OCI-LY7 (cell line): Measurements from ENCODE around the gene GGTLC1. TPM values are rescaled to one million over a fixed set of nuclear protein-coding genes. Genes with fewer than 3 reads are reported as not detected.
"Not testable (repeated sequence)": the region's sequence is repeated elsewhere in the genome, so short reads cannot be mapped to it uniquely, and the experiment has no call there.

Experiments
- BruUV-seq: library from RNA; stranded (reverse); fragments of 400-500 nt; replicated peaks from 2 replicates; lab custom pipeline; 2021; lab: Mats Ljungman, UMichigan
- CTCF ChIA-PET: fragments of 300-600 bp; sonication (Branson Sonifier 250); formaldehyde crosslinking; loops from one replicate; lab custom pipeline; 2022; ENCODE audit warnings: antibody characterized with exemption; ENCODE audit not compliant: unreplicated experiment; lab: Charles Lee
- POLR2A ChIA-PET: fragments of 300-600 bp; sonication (Branson Sonifier 250); formaldehyde crosslinking; loops from one replicate; lab custom pipeline; 2022; ENCODE audit warnings: antibody characterized with exemption; lab: Charles Lee
- DNase-seq: peaks from one replicate; pipeline ENCODE4 v3.0.0-alpha.2; 2015; ENCODE audit warnings: low spot score
- H2AFZ ChIP-seq: fragments of 200-600 bp; sonication (generic), shearing (Covaris generic); 2 replicates; pipeline ENCODE4 v1.6.1; 2014; ENCODE audit warnings: mild to moderate bottlenecking, antibody characterized with exemption, low read length, moderate library complexity
- H3K27ac ChIP-seq: fragments of 200-600 bp; sonication (generic); 2 replicates; pipeline ENCODE4 v1.5.1; 2014; ENCODE audit warnings: mixed run types, low read depth, mild to moderate bottlenecking, moderate library complexity, low read length, inconsistent platforms; ENCODE audit not compliant: poor library complexity, severe bottlenecking
- H3K36me3 ChIP-seq: fragments of 200-600 bp; sonication (generic); 2 replicates; pipeline ENCODE4 v1.6.1; 2014; ENCODE audit warnings: mild to moderate bottlenecking, antibody characterized with exemption, low read length, moderate library complexity, mixed read lengths; ENCODE audit not compliant: insufficient read depth
- H3K4me1 ChIP-seq: fragments of 200-600 bp; sonication (generic); 2 replicates; pipeline ENCODE4 v1.5.1; 2014; ENCODE audit warnings: mild to moderate bottlenecking, low read length; ENCODE audit not compliant: insufficient read depth, poor library complexity, severe bottlenecking
- H3K4me2 ChIP-seq: fragments of 200-600 bp; sonication (generic); 2 replicates; pipeline ENCODE4 v1.6.1; 2014; ENCODE audit warnings: mild to moderate bottlenecking, low read length
- H3K4me3 ChIP-seq: fragments of 200-600 bp; sonication (generic); 2 replicates; pipeline ENCODE4 v1.5.1; 2014; ENCODE audit warnings: mild to moderate bottlenecking, low read depth, low read length; ENCODE audit not compliant: poor library complexity, severe bottlenecking
- H3K79me2 ChIP-seq: fragments of 200-600 bp; sonication (generic); 2 replicates; pipeline ENCODE4 v1.6.1; 2016; ENCODE audit warnings: low read depth, mild to moderate bottlenecking, low read length, moderate library complexity, mixed read lengths; ENCODE audit not compliant: insufficient read depth
- H3K9me2 ChIP-seq: fragments of 200-600 bp; sonication (generic); 2 replicates; pipeline ENCODE4 v1.6.1; 2016; ENCODE audit warnings: mild to moderate bottlenecking, low read length, mixed read lengths; ENCODE audit not compliant: insufficient read depth
- H3K9me3 ChIP-seq: fragments of 200-600 bp; sonication (generic); 2 replicates; pipeline ENCODE4 v1.6.1; 2014; ENCODE audit warnings: mild to moderate bottlenecking, mixed run types, low read length, mixed read lengths
- H4K20me1 ChIP-seq: fragments of 200-600 bp; sonication (generic); 2 replicates; pipeline ENCODE4 v1.6.1; 2014; ENCODE audit warnings: mild to moderate bottlenecking, antibody characterized with exemption, low read length, moderate library complexity, mixed read lengths; ENCODE audit not compliant: insufficient read depth
- CTCF ChIP-seq: fragments of 200-600 bp; sonication (generic); conservative IDR thresholded peaks from 2 replicates; pipeline ENCODE4 v1.5.1; 2014; ENCODE audit warnings: mild to moderate bottlenecking, antibody characterized with exemption, low read length, moderate library complexity, mixed read lengths
- intact Hi-C: fragments of 100-400 bp; cut with micrococcal nuclease; formaldehyde crosslinking; loops from one replicate; pipeline ENCODE4 v1.10.0; 2022; ENCODE audit not compliant: unreplicated experiment
- total RNA-seq, 2 experiments: library from RNA; depleted of rRNA in 1 of 2; stranded (reverse); fragments of >200 nt in 1 of 2; shearing (Covaris generic) in 1 of 2; gene quantifications; 2 replicates each; pipeline ENCODE4 v1.2.3, GENCODE V29; 2014 to 2022

Gene GGTLC1
- total RNA-seq, 2 experiments from 2014 or later, result not detected

- BruUV-seq, H2AFZ ChIP-seq, H3K9me2 ChIP-seq, H3K4me1 ChIP-seq, CTCF ChIA-PET, H4K20me1 ChIP-seq, H3K4me2 ChIP-seq, DNase-seq, H3K27ac ChIP-seq, H3K4me3 ChIP-seq, H3K9me3 ChIP-seq, H3K79me2 ChIP-seq, H3K36me3 ChIP-seq, POLR2A ChIA-PET: not testable (repeated sequence)
- 0 out of 2 replicates have a peak, but pooled peaks have one; percentile 29 for TF ChIP-seq CTCF
- intact Hi-C loops, result loop anchor here (2.0 kb wide), 1 partner anchor 48 kb away; no protein-coding TSS in a partner anchor
Observed at GRCh38 chr20:23985066-23985789, 3.4 kb downstream of the GGTLC1 start.

- H3K9me3 ChIP-seq, H3K79me2 ChIP-seq, BruUV-seq, H4K20me1 ChIP-seq, H3K27ac ChIP-seq, H3K36me3 ChIP-seq, POLR2A ChIA-PET, H2AFZ ChIP-seq, H3K4me1 ChIP-seq, CTCF ChIA-PET, DNase-seq, H3K4me3 ChIP-seq, H3K9me2 ChIP-seq, H3K4me2 ChIP-seq: not testable (repeated sequence)
- peak; percentile 32; the same call in 1 of the 2 replicates for TF ChIP-seq CTCF
- intact Hi-C loops, result loop anchor here (2.0 kb wide), 1 partner anchor 48 kb away; no protein-coding TSS in a partner anchor
Observed at GRCh38 chr20:23984476-23985023, 4.0 kb downstream of the GGTLC1 start.

GRCh38 chr20:23982112-23983018 lies 6.2 kb downstream of the GGTLC1 start:
- intact Hi-C loops, H3K36me3 ChIP-seq, H3K9me3 ChIP-seq, BruUV-seq, H3K27ac ChIP-seq, H3K4me2 ChIP-seq, H3K4me1 ChIP-seq, H3K9me2 ChIP-seq, H3K79me2 ChIP-seq, POLR2A ChIA-PET, CTCF ChIA-PET, DNase-seq, H2AFZ ChIP-seq, H3K4me3 ChIP-seq, H4K20me1 ChIP-seq: not testable (repeated sequence)

GRCh38 chr20:23981526-23981925 lies 7.1 kb downstream of the GGTLC1 start:
- intact Hi-C loops, POLR2A ChIA-PET: not testable (repeated sequence)

GRCh38 chr20:23981014-23981413 lies 7.6 kb downstream of the GGTLC1 start:
- H4K20me1 ChIP-seq, H2AFZ ChIP-seq, POLR2A ChIA-PET, H3K9me2 ChIP-seq, DNase-seq, H3K27ac ChIP-seq, H3K79me2 ChIP-seq, H3K4me2 ChIP-seq, intact Hi-C loops, BruUV-seq, H3K4me3 ChIP-seq, H3K4me1 ChIP-seq, H3K9me3 ChIP-seq, H3K36me3 ChIP-seq, CTCF ChIA-PET: not testable (repeated sequence)

More at GRCh38 chr20:23981526-23981925, 7.1 kb downstream of the GGTLC1 start:
- CTCF ChIA-PET, H4K20me1 ChIP-seq, H3K79me2 ChIP-seq, H3K9me3 ChIP-seq, DNase-seq, H3K4me2 ChIP-seq, H3K36me3 ChIP-seq, H3K4me3 ChIP-seq, H3K27ac ChIP-seq, H2AFZ ChIP-seq, H3K9me2 ChIP-seq, BruUV-seq, H3K4me1 ChIP-seq: not testable (repeated sequence)
